Upper lobe of left lung (tissue), 4 donors: ENCODE results near the gene FKBP3.

Experiments
- CTCF ChIP-seq, 6 experiments: fragments of 450-650 bp in 4 of 6; fragments of 200-600 bp in 2 of 6; sonication (generic) in 2 of 6; IDR thresholded peaks; one replicate each; pipeline ENCODE4 v1.5.1; 2016 to 2019; ENCODE audit warnings: antibody characterized with exemption in 6 of 6
- EP300 ChIP-seq, 4 donors: sonication (generic); formaldehyde crosslinking; IDR thresholded peaks; one replicate each; pipeline ENCODE4 v1.5.1; 2017; ENCODE audit warnings: antibody characterized with exemption in 4 of 4, control low read depth in 2 of 4
- POLR2A ChIP-seq, 4 donors: fragments of 450-650 bp; IDR thresholded peaks; one replicate each; pipeline ENCODE4 v1.5.1; 2016 to 2017; ENCODE audit warnings: antibody characterized with exemption in 4 of 4, mild to moderate bottlenecking in 2 of 4
- POLR2AphosphoS5 ChIP-seq, 2 donors: sonication (generic); formaldehyde crosslinking; IDR thresholded peaks; one replicate each; pipeline ENCODE4 v1.5.1; 2017; ENCODE audit warnings: antibody characterized with exemption in 2 of 2

DNA sequence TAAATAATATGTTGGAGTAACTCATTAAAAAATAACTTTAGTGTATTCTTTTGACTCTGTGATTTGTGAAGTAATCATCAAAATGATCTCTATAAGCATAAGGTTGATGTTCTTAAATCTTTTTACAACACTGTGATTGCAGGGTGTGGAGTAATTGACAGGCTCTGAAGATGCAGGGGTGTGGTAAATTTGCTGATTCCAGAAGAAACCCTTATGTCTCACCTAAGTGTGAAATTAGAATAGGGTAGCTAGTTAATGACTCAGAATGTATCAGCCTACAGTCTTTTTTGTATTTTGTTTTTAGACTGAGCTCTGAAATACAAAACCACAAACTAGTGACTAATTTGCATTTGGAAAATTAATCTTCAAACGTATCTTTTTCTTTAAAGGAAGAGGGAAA lies 44.5 kb downstream of the FKBP3 start:
- TF ChIP-seq CTCF (IDR thresholded peaks at IDR 0.05) = no peak
- no peak for TF ChIP-seq POLR2AphosphoS5 (IDR thresholded peaks at IDR 0.05)
- no peak for TF ChIP-seq POLR2A (IDR thresholded peaks at IDR 0.05)
- no peak for TF ChIP-seq EP300 (IDR thresholded peaks at IDR 0.05)
